ENCODE results near the gene CACHD1.
"Not testable (repeated sequence)": the region's sequence is repeated elsewhere in the genome, so short reads cannot be mapped to it uniquely, and the experiment has no call there.

- TF ChIP-seq POLR2A, CTCF (IDR thresholded peaks at IDR 0.05): not testable (repeated sequence)
Measured at GRCh38 chr1:64512206-64512605, 42.3 kb downstream of the CACHD1 start.

All from body of pancreas (tissue), 4 donors.